Loucy (cell line): ENCODE data around the gene NRF1.

Source experiments
- H2AFZ ChIP-seq: fragments of 200-600 bp; sonication (generic); 2 replicates; pipeline ENCODE4 v1.6.0; 2016; ENCODE audit warnings: antibody characterized with exemption, mild to moderate bottlenecking, low read length, moderate library complexity
- H3F3A ChIP-seq: fragments of 200-600 bp; 2 replicates; pipeline ENCODE4 v1.6.0; 2016; ENCODE audit warnings: antibody characterized with exemption, low read depth, mild to moderate bottlenecking
- H3K27me3 ChIP-seq: fragments of 200-600 bp; sonication (generic); 2 replicates; pipeline ENCODE4 v1.6.1; 2014; ENCODE audit warnings: low read length, mild to moderate bottlenecking; ENCODE audit not compliant: insufficient read depth, poor library complexity, severe bottlenecking
- H3K36me3 ChIP-seq: fragments of 200-600 bp; sonication (generic); 2 replicates; pipeline ENCODE4 v1.6.1; 2016; ENCODE audit warnings: low read length; ENCODE audit not compliant: insufficient read depth
- H3K4me1 ChIP-seq: fragments of 200-600 bp; sonication (generic); 2 replicates; pipeline ENCODE4 v1.5.1; 2014; ENCODE audit warnings: low read length, mild to moderate bottlenecking; ENCODE audit not compliant: insufficient read depth, poor library complexity, severe bottlenecking
- H3K4me2 ChIP-seq: fragments of 200-600 bp; sonication (generic); 2 replicates; pipeline ENCODE4 v1.6.0; 2014; ENCODE audit warnings: antibody characterized with exemption, low read length, low read depth, mild to moderate bottlenecking; ENCODE audit not compliant: poor library complexity, severe bottlenecking
- H3K4me3 ChIP-seq: fragments of 200-600 bp; sonication (generic); 2 replicates; pipeline ENCODE4 v1.5.1; 2014; ENCODE audit warnings: low read length, mild to moderate bottlenecking, mixed read lengths; ENCODE audit not compliant: poor library complexity, severe bottlenecking
- H3K79me2 ChIP-seq: fragments of 200-600 bp; sonication (generic); 2 replicates; pipeline ENCODE4 v1.6.1; 2014; ENCODE audit warnings: low read length; ENCODE audit not compliant: insufficient read depth
- H3K9ac ChIP-seq: fragments of 200-600 bp; sonication (generic); 2 replicates; pipeline ENCODE4 v1.6.0; 2014; ENCODE audit warnings: mild to moderate bottlenecking, low read depth, low read length, moderate library complexity; ENCODE audit not compliant: poor library complexity, severe bottlenecking
- H3K9me2 ChIP-seq: fragments of 200-600 bp; sonication (generic); replicated peaks from 2 replicates; pipeline ENCODE4 v1.6.1; 2016; ENCODE audit warnings: low read depth, low read length, mixed read lengths
- H3K9me3 ChIP-seq: fragments of 200-600 bp; sonication (generic); 2 replicates; pipeline ENCODE4 v1.6.1; 2014; ENCODE audit warnings: mild to moderate bottlenecking, antibody characterized with exemption, low read length, low read depth; ENCODE audit not compliant: insufficient read depth
- H4K20me1 ChIP-seq: fragments of 200-600 bp; sonication (generic); 2 replicates; pipeline ENCODE4 v1.6.0; 2014; ENCODE audit warnings: antibody characterized with exemption, low read length, mild to moderate bottlenecking; ENCODE audit not compliant: insufficient read depth, poor library complexity, severe bottlenecking
- CTCF ChIP-seq: fragments of 200-600 bp; sonication (generic); conservative IDR thresholded peaks from 2 replicates; pipeline ENCODE4 v1.5.1; 2014; ENCODE audit warnings: mild to moderate bottlenecking, antibody characterized with exemption, low read length
- EZH2phosphoT487 ChIP-seq: fragments of 200-600 bp; IDR thresholded peaks from 2 replicates; pipeline ENCODE4 v1.6.1; 2018; ENCODE audit warnings: antibody characterized with exemption, mild to moderate bottlenecking, moderate library complexity, borderline replicate concordance

NRF1 gene

GRCh38 chr7:129782818-129783583, 171.5 kb downstream of the NRF1 start:
- Histone ChIP-seq H3F3A (no peaks in the 10 kb centered on the region), H3K9ac (no peak overlapping the region), H3K4me1 (no peaks in the 10 kb centered on the region), H3K36me3 (no peaks in the 10 kb centered on the region), H3K4me3 (no peak overlapping the region), H3K9me3 (no peaks in the 10 kb centered on the region), H3K79me2 (no peaks in the 10 kb centered on the region), H3K4me2 (no peak overlapping the region), H4K20me1 (no peaks in the 10 kb centered on the region), H3K27me3 (no peaks in the 10 kb centered on the region), H2AFZ (no peak overlapping the region), H3K9me2 (no peaks in the 10 kb centered on the region)
- TF ChIP-seq EZH2phosphoT487 (no peak), CTCF (no peak)

- H3K36me3 ChIP-seq = no peaks in the 10 kb centered on the region
- no peak overlapping the region for H3K4me2 ChIP-seq
- no peaks in the 10 kb centered on the region for H3K4me1 ChIP-seq
- no peaks in the 10 kb centered on the region for H4K20me1 ChIP-seq
- H3F3A ChIP-seq = no peaks in the 10 kb centered on the region
- H3K79me2 ChIP-seq = no peaks in the 10 kb centered on the region
- no peak overlapping the region for H3K9ac ChIP-seq
- H3K27me3 ChIP-seq = no peaks in the 10 kb centered on the region
- H2AFZ ChIP-seq = no peak overlapping the region
- no peak for TF ChIP-seq EZH2phosphoT487
- no peak for TF ChIP-seq CTCF
- H3K9me2 ChIP-seq = no peaks in the 10 kb centered on the region
- H3K4me3 ChIP-seq = no peak overlapping the region
- no peaks in the 10 kb centered on the region for H3K9me3 ChIP-seq
These were observed 172.0 kb downstream of the NRF1 start for GRCh38 chr7:129783584-129783919.

GRCh38 chr7:129784437-129784782, 172.9 kb downstream of the NRF1 start:
- Histone ChIP-seq H3K4me2 (no peak overlapping the region), H3K36me3 (no peaks in the 10 kb centered on the region), H2AFZ (no peak overlapping the region), H3K79me2 (no peaks in the 10 kb centered on the region), H3K4me1 (no peaks in the 10 kb centered on the region), H3F3A (no peaks in the 10 kb centered on the region), H3K9ac (no peak overlapping the region), H3K27me3 (no peaks in the 10 kb centered on the region), H3K9me2 (no peaks in the 10 kb centered on the region), H3K4me3 (no peak overlapping the region), H3K9me3 (no peaks in the 10 kb centered on the region), H4K20me1 (no peaks in the 10 kb centered on the region)
- TF ChIP-seq CTCF (no peak), EZH2phosphoT487 (no peak)
